HG03175 (cell line): Measurements from ENCODE around the gene DHFR.

Source experiments
- ATAC-seq: cut with Tn5 transposase; IDR thresholded peaks from one replicate; pipeline ENCODE4 v1.9.1; 2021; ENCODE audit warnings: mild to moderate bottlenecking, moderate library complexity; ENCODE audit not compliant: unreplicated experiment

DHFR gene

GRCh38 chr5:80656425-80656824 is 1.6 kb upstream of the DHFR start:
- no peak for ATAC-seq

DNA sequence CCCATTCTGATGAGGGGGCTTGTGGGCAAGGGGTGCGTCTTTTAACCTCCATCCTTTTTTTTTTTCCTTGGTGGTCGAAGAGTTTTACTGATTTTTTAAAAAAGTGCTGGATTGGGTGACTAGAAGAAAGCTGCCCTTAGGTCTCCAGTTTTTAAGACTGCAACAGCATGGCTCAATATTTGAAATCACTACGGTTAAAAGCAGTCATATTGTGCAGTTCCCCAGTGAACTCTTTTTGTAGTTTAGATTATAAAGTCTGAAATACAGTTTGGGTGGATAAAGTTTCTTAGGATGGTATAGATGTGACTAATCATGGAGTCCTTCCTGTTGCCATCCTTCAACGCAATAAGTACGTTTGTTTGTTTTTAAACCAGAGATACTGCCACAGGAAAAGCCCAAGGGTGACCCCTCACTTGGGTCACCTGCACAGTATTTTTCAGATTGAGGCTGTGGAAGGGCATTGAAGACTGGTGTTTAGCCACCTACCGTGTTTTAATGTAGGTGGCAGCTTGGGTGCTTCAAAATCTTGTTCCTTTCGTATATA is 520 bp upstream of the DHFR start:
- no peak for ATAC-seq

GRCh38 chr5:80654054-80654390 is 761 bp downstream of the DHFR start:
- no peak for ATAC-seq

DNA sequence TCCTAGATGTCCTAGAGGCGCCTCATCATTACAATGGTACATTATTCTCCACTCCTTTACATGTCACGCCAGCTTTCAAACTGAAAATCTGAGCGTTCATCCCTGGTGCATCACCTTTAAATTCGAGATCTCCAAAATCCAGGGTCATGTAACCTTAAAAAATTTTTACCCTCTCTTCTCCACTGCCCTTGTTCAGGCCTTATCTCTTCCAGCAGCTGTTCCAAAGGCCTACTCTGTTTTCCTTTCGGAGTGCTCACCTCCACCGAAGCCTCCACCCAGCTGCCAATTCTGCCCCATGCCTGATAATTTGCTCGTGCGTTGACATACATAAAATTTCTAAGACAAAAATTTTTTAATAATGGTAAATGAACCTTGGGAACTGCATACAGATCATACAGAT is 1.3 kb downstream of the DHFR start:
- no peak for ATAC-seq

GRCh38 chr5:80646926-80647325 is 7.9 kb downstream of the DHFR start:
- no peak for ATAC-seq

DNA sequence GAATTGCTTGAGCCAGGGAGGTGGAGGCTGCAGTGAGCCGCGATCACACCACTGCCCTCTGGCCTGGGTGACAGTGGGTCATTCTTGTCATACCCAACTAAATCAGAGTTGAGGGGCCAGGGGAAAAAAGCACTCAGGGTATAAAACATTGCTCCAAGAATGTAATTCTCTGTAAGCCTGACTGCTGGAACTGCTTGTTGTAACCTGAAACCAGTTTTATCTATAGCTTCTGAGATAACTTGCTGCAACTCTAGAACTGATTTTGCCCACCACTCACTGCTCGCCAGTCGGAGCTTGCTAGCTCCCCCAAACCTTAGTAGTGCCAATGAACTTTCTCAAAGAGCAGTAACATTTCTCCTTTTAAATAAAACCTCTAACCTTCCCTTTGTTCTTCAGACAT is 9.9 kb downstream of the DHFR start:
- ATAC-seq: no peak

DNA sequence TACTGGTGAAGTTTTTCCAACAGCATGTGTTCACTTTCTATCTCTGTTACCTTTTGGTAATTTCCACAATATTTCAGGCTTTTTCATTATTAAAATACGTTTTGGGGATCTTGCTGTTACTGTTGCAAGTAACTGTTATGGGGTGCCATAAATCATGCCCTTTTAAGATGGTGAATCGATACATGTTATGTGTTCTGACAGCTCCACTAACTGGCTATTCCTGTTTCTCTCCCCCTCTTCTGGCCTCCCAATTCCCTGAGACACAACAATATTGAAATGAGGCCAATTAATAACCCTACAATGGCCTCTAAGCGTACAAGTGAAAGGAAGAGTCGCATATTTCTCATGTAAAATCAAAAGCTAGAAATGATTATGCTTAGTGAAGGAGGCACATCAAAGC is 13.4 kb downstream of the DHFR start:
- ATAC-seq: no peak

DNA sequence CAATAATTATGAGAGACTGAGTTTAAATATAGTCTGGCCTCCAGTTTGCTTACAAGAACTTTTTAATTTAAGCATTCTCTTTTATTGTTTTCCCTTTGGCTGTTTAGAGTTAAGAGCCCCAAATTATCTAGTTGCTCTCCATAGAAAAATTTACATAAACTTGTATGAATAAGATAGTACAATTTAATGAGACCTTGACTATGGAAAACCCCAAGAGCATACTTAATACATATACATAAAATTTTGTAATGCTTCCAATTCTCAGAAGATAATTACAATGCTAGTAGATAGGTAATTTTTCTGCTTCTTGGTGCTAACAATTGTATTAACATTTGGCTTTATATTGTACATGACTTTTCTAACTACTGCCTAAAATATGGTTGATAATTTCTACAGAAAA is 20.6 kb downstream of the DHFR start:
- no peak for ATAC-seq

DNA sequence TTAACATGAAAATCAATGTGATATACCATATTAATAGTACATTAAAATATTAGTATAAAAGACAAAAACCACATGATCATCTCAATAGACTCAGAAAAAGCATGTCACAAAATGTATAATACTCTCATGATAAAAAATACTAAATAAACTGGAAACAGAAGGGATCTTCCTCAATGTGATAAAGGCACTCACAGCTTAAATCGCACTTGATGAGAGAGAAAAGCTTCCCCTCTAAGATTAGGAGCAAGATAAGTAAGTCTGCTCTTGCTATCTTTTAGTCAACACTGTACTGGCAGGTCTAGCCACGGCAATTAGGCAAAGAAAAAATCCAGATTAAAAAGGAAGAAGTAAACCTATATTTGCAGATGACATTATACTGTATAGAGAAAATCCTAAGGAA is 22.1 kb downstream of the DHFR start:
- ATAC-seq: no peak

GRCh38 chr5:80631278-80632259 is 23.2 kb downstream of the DHFR start:
- ATAC-seq: no peak

- ATAC-seq: no peak
These were observed 25.5 kb downstream of the DHFR start for GRCh38 chr5:80629281-80629680.

- ATAC-seq: no peak
These were observed 29.6 kb downstream of the DHFR start for GRCh38 chr5:80625230-80625629.

DNA sequence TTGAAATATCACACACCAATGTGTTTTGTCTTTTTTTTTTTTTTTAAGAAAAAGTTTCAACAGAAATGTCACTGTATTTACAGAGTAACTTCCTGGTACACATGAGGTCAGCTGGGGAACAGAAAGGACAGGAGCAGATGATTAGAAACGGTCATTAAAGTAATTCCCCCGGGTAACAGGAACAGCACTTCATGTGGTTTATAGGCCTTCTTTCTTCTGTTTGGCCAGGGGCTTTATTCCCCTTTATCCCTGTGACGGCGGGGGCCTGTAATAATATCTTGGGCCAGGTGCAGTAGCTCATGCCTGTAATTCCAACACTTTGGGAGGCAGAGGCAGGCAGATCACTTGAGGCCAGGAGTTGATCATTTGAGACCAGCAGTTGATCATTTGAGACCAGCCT is 30.8 kb downstream of the DHFR start:
- ATAC-seq: no peak

DNA sequence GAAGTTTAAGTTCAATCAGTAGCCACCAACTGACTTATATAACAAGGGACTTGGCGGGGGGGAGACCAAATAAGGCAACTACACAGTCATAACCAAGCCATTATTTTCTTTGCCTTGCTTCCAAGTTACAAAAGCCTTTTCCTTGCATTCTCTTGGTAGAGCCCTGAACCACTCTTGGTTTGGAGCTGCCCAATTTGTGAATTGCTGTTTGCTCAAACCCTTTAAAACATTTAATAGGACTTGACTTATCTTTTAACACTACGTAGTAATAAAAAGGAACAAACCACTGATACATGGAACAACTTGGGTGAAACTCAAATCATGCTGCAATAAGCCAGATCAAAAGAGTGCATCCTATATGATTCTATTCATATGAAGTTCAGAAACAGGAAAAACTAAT is 32.0 kb downstream of the DHFR start:
- ATAC-seq: no peak

DNA sequence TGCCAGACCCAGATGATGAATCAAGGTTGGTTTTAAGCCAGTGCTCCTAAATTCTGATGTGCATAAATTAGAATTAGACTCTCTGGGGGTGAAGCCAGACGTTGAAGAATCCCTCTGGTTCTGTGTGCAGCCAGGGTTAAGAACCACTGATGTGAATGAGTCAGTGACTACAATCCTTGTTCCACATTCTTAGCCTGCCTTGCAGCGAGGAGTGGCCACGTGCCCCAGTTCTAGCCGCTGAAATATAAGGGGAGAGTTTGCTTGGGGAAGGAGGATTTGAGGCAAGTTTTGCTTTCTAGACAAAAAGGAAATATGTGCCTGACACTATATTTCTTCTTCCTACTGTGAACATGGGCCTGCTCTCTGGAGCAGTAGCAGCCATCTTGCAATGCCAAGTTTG is 34.6 kb downstream of the DHFR start:
- ATAC-seq: no peak

GRCh38 chr5:80619086-80619485 is 35.7 kb downstream of the DHFR start:
- no peak for ATAC-seq

DNA sequence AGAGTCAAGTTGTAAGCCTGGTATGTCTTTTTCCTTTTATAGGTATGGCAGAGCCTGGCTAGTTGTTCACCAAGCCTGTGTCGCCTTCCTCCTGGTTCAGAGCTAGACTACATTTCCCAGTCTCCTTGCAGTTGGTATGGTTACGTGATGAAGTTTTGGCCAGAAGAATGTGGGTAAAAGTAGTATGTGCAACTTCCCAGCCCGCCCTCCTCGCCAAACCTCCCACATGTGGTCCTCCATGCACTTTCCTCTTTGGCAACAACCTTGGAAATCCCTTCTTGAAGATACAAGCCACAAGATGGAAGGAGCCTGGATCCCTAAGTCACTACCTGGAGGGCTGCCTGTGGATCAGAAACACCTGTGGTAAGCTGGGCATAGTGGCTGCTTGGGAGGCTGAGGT is 36.3 kb downstream of the DHFR start:
- ATAC-seq: no peak

- ATAC-seq: no peak
These were observed 39.4 kb downstream of the DHFR start for GRCh38 chr5:80615266-80615914.

- ATAC-seq: no peak
These were observed 45.1 kb downstream of the DHFR start for GRCh38 chr5:80609692-80610091.

DNA sequence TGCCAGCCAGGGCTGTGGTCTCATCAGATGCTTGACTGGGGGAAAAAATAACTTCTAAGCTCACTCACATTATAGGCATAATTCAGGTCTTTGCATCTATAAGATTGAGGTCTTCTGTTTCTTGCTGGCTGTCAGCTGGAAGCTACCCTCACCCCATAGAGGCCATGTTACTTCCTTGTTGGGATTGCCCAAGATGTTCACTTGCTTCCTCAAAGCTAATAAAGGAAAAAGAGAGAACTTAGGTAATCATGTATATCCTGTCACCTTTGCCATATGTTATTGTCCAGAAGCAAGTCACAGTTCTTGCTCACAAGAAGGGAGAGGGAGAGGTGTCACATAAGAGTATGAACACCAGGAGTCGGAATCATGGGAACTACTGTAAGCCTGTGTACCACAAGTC is 46.1 kb downstream of the DHFR start:
- ATAC-seq: no peak

DNA sequence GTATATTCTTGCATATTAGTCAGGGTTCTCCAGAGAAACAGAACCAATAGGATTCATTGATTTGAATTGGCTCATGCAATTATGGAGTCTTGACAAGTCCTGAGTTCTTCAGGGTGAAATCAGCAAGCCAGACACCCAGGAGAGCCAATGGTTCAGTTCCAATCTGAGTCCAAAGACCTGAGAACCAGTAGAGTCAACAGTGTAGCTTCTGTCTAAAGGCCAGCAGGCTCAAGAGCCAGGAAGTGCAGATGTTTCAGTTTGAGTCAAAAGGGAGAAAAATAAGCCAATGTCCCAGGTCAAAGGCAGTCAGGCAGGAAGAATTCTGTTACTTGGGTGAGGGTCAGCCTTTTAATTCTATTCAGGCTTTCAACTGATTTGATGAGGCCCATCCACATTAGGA is 47.0 kb downstream of the DHFR start:
- ATAC-seq: peak; percentile 81

- ATAC-seq: no peak
These were observed 47.4 kb downstream of the DHFR start for GRCh38 chr5:80607343-80607742.
